ENCODE results near the gene CTRB1.

DNA sequence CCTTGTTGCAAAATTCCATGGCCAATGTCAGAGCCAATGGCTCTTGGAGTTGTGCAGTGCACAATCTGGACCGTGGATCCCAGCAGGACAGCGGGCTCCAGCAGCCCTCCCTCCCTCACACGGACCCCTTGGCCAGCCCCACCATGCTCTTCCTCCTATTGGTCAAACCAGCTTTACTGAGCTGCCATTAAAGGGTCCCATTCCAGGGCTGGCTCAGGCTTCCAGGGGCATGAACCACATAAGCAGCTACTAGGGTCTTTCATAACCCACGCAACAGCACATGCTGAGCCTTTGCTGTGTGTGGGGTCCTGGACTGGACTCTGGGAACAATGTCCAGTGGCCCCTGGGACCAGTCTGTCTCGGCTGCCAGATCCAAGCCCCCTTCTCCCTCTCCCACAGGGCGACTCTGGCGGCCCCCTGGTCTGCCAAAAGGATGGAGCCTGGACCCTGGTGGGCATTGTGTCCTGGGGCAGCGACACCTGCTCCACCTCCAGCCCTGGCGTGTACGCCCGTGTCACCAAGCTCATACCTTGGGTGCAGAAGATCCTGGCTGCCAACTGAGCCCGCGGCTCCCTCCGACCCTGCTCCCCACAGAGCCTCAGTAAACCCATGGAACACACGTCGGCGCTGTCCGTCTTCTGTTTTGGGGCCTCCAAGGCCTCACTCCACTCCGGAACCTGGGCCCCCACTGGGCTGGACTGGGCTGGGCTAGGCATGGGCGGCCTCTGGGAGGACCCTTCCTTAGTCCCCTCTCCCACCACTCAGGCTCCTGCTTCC, 5.7 kb downstream of the CTRB1 start:
- TF ChIP-seq, protein P1, sequence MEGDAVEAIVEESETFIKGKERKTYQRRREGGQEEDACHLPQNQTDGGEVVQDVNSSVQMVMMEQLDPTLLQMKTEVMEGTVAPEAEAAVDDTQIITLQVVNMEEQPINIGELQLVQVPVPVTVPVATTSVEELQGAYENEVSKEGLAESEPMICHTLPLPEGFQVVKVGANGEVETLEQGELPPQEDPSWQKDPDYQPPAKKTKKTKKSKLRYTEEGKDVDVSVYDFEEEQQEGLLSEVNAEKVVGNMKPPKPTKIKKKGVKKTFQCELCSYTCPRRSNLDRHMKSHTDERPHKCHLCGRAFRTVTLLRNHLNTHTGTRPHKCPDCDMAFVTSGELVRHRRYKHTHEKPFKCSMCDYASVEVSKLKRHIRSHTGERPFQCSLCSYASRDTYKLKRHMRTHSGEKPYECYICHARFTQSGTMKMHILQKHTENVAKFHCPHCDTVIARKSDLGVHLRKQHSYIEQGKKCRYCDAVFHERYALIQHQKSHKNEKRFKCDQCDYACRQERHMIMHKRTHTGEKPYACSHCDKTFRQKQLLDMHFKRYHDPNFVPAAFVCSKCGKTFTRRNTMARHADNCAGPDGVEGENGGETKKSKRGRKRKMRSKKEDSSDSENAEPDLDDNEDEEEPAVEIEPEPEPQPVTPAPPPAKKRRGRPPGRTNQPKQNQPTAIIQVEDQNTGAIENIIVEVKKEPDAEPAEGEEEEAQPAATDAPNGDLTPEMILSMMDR (IDR thresholded peaks at IDR 0.05), result no peak
- peak; percentile 45 to 84 (median 64) for TF ChIP-seq POLR2A (IDR thresholded peaks at IDR 0.05)
